ENCODE measurements around the gene FGFR4.

FGFR4 gene

DNA sequence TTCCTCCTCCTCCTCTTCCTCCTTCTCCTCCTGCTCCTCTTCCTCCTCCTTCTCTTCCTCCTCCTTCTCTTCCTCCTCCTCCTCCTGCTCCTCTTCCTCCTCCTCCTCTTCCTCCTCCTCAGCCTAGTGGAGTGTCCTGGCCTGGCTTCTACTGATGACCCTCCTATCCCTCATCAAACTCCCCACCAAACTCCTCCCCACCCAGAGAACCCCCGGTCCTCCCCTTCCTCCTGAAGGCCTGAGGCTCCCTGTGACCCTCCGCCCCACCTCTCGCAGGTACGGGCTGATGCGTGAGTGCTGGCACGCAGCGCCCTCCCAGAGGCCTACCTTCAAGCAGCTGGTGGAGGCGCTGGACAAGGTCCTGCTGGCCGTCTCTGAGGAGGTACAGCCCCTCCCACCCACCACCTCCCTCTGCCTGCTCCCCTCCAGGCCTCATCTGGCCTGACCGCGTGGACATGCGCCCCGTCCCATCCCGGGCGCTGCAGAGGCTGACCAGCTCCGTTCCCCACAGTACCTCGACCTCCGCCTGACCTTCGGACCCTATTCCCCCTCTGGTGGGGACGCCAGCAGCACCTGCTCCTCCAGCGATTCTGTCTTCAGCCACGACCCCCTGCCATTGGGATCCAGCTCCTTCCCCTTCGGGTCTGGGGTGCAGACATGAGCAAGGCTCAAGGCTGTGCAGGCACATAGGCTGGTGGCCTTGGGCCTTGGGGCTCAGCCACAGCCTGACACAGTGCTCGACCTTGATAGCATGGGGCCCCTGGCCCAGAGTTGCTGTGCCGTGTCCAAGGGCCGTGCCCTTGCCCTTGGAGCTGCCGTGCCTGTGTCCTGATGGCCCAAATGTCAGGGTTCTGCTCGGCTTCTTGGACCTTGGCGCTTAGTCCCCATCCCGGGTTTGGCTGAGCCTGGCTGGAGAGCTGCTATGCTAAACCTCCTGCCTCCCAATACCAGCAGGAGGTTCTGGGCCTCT is 10.6 kb downstream of the FGFR4 start:
- Histone ChIP-seq H3K27me3 (ENCODE audit: insufficient read depth, low read length) (0 out of 2 replicates have a peak, but pooled peaks cover 6% of the 10 kb centered on the region), H3K9ac (ENCODE audit: low read length) (no peak overlapping the region), H4K20me1 (ENCODE audit: insufficient read depth, low read length) (no peaks in the 10 kb centered on the region), H2AFZ (ENCODE audit: low read length) (no peak overlapping the region), H3K4me3 (ENCODE audit: low read depth, low read length, poor library complexity, severe bottlenecking) (no peak overlapping the region), H3K4me1 (ENCODE audit: insufficient read depth, low read length, severe bottlenecking) (no peaks in the 10 kb centered on the region), H3K27ac (ENCODE audit: low read depth, low read length, poor library complexity, severe bottlenecking) (no peak overlapping the region), H3K36me3 (ENCODE audit: insufficient read depth, low read length) (no peaks in the 10 kb centered on the region), H3K79me2 (ENCODE audit: insufficient read depth, low read length) (no peaks in the 10 kb centered on the region), H3K9me2 (ENCODE audit: low read depth, low read length) (no peaks in the 10 kb centered on the region), H3K9me3 (ENCODE audit: low read length) (no peaks in the 10 kb centered on the region), H3F3A (ENCODE audit: insufficient read depth, low read length) (no peaks in the 10 kb centered on the region), H3K4me2 (ENCODE audit: low read length) (no peak overlapping the region)
- no peak for TF ChIP-seq EZH2 (IDR thresholded peaks at IDR 0.05; ENCODE audit: borderline replicate concordance, low read length)
- TF ChIP-seq, protein P1, sequence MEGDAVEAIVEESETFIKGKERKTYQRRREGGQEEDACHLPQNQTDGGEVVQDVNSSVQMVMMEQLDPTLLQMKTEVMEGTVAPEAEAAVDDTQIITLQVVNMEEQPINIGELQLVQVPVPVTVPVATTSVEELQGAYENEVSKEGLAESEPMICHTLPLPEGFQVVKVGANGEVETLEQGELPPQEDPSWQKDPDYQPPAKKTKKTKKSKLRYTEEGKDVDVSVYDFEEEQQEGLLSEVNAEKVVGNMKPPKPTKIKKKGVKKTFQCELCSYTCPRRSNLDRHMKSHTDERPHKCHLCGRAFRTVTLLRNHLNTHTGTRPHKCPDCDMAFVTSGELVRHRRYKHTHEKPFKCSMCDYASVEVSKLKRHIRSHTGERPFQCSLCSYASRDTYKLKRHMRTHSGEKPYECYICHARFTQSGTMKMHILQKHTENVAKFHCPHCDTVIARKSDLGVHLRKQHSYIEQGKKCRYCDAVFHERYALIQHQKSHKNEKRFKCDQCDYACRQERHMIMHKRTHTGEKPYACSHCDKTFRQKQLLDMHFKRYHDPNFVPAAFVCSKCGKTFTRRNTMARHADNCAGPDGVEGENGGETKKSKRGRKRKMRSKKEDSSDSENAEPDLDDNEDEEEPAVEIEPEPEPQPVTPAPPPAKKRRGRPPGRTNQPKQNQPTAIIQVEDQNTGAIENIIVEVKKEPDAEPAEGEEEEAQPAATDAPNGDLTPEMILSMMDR (IDR thresholded peaks at IDR 0.05; ENCODE audit: low read length), result no peak

DNA sequence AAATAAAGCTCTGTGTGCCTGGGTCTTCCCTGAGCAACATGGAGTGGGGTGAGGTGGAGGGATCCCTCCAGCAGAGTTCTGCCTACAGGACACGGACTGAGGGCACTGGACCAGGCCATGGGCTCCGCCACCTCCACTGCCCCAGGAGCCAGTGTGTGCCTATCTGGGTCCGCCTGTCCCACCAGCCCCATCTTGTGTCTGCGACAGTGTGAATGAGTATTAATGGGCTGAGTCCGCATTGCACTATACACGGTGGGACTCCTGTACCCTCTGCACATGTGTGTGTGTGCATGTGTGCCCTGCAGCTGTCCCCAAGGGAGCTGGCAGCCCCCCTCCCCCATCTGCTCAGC is 11.4 kb downstream of the FGFR4 start:
- Histone ChIP-seq H3K4me2 (ENCODE audit: low read length) (no peak overlapping the region), H2AFZ (ENCODE audit: low read length) (no peak overlapping the region), H4K20me1 (ENCODE audit: insufficient read depth, low read length) (no peaks in the 10 kb centered on the region), H3K9me3 (ENCODE audit: low read length) (no peaks in the 10 kb centered on the region), H3K27ac (ENCODE audit: low read depth, low read length, poor library complexity, severe bottlenecking) (no peak overlapping the region), H3K79me2 (ENCODE audit: insufficient read depth, low read length) (no peaks in the 10 kb centered on the region), H3K9me2 (ENCODE audit: low read depth, low read length) (no peaks in the 10 kb centered on the region), H3K9ac (ENCODE audit: low read length) (no peak overlapping the region), H3K4me1 (ENCODE audit: insufficient read depth, low read length, severe bottlenecking) (no peaks in the 10 kb centered on the region), H3K27me3 (ENCODE audit: insufficient read depth, low read length) (0 out of 2 replicates have a peak, but pooled peaks cover 6% of the 10 kb centered on the region), H3K4me3 (ENCODE audit: low read depth, low read length, poor library complexity, severe bottlenecking) (no peak overlapping the region), H3K36me3 (ENCODE audit: insufficient read depth, low read length) (no peaks in the 10 kb centered on the region), H3F3A (ENCODE audit: insufficient read depth, low read length) (no peaks in the 10 kb centered on the region)
- TF ChIP-seq, protein P1 (IDR thresholded peaks at IDR 0.05; ENCODE audit: low read length), result no peak
- TF ChIP-seq EZH2 (IDR thresholded peaks at IDR 0.05; ENCODE audit: borderline replicate concordance, low read length), result no peak

DNA sequence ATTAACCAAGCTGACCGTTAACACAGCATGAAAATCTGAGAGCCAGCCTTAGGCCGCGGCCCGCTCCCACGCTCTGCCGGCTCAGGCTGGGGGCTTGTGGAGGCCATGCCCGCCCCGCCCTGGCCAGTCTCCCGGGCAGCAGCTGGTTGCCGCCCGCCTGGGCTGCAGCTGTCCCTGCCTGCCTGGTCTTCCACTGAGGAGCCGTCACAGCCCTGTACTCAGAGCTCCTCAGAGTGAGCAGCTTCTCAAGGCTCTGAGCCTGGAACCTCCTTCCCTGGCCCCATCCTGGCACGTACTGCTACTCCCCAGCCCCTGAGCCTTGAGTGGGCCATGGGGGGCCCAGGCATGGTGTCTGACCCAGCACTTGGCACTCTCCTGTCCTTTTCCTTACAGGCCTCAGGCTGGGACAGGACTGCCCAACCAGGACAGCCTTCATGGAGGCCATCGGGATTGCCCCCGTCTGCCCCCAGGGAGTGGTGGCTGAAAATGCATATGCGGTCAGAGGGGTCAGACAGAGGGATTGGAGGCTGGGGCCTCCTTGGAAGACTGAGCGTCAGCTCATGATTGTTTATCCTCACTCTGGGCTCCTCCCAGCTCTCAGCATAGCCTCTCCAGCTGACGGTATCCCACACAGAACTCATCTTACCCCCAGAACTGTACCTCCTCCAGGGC is 11.9 kb downstream of the FGFR4 start:
- TF ChIP-seq EZH2 (IDR thresholded peaks at IDR 0.05; ENCODE audit: borderline replicate concordance, low read length), result no peak
- TF ChIP-seq, protein P1 (IDR thresholded peaks at IDR 0.05; ENCODE audit: low read length), result no peak
- Histone ChIP-seq H3K9me3 (ENCODE audit: low read length) (no peaks in the 10 kb centered on the region), H3K36me3 (ENCODE audit: insufficient read depth, low read length) (no peaks in the 10 kb centered on the region), H3K27me3 (ENCODE audit: insufficient read depth, low read length) (peaks cover 9% of the 10 kb centered on the region; the same call in 1 of the 2 replicates), H3K4me3 (ENCODE audit: low read depth, low read length, poor library complexity, severe bottlenecking) (no peak overlapping the region), H3F3A (ENCODE audit: insufficient read depth, low read length) (no peaks in the 10 kb centered on the region), H2AFZ (ENCODE audit: low read length) (no peak overlapping the region), H3K27ac (ENCODE audit: low read depth, low read length, poor library complexity, severe bottlenecking) (no peak overlapping the region), H3K4me2 (ENCODE audit: low read length) (no peak overlapping the region), H3K9me2 (ENCODE audit: low read depth, low read length) (no peaks in the 10 kb centered on the region), H3K79me2 (ENCODE audit: insufficient read depth, low read length) (no peaks in the 10 kb centered on the region), H3K4me1 (ENCODE audit: insufficient read depth, low read length, severe bottlenecking) (no peaks in the 10 kb centered on the region), H4K20me1 (ENCODE audit: insufficient read depth, low read length) (no peaks in the 10 kb centered on the region), H3K9ac (ENCODE audit: low read length) (no peak overlapping the region)
